Measurements from ENCODE around the gene CNNM2. TPM values are rescaled to one million over a fixed set of nuclear protein-coding genes. Genes with fewer than 3 reads are reported as not detected.
"Not testable (repeated sequence)": the region's sequence is repeated elsewhere in the genome, so short reads cannot be mapped to it uniquely, and the experiment has no call there.

Gene CNNM2
- polyA plus RNA-seq, 2 donors, result 0.88 to 1.1 TPM

DNA sequence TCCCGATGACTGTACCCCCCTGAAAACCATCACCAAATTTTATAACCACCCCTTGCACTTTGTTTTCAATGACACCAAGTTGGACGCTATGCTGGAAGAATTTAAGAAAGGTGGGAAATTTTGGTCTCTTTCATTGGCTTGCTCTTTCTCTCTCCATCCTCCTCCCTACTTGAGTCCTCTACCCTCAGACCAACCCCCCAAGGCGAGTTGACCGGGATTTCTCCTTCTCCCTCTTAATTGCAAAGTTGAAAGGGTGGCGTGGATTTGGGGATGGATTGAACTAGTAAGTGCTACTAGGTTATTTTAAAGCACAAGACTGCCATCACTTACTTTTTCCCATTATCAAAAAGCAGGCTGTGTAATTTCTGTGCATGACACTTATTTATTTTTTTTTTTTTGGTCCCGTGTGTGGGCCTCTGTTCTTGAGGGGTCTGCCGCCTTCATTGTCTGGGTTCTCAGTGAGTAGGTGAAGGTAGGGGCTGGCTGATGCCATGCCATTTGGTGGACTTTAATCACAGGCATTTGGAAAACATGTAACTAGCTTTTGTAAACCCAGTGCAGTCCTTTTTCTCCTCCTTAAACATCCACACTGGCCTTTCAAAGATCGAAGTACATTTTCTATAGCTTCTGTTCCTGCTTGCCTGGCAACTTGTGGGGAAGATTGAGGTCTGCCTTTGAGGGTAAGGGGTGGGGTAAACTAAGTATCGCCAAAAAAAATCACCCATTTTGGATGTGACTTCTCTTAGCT, 2.1 kb downstream of the CNNM2 start:
- H3K9me3 ChIP-seq (ENCODE audit: control insufficient read depth in 2 of 2, insufficient read depth in 1 of 2, low read depth in 1 of 2, low read length in 1 of 2), result no peaks in the 10 kb centered on the region
- H3K27ac ChIP-seq (ENCODE audit: low read depth in 2 of 2, low read length in 1 of 2), result no peak overlapping the region
- H3K36me3 ChIP-seq (ENCODE audit: control insufficient read depth in 2 of 2, insufficient read depth in 2 of 2, low read length in 1 of 2), result no peaks in the 10 kb centered on the region
- H3K4me1 ChIP-seq (ENCODE audit: control insufficient read depth in 2 of 2, insufficient read depth in 2 of 2, low read length in 1 of 2), result peaks cover 8% of the 10 kb centered on the region in 2 donors
- H3K4me3 ChIP-seq (ENCODE audit: low read depth in 1 of 2, low read length in 2 of 2), result peak overlapping the region; percentile 64 to 99
- no peaks in the 10 kb centered on the region for H3K27me3 ChIP-seq (ENCODE audit: control insufficient read depth in 1 of 2, insufficient read depth in 2 of 2, low read length in 2 of 2)
- 49 to 53% methylated on average over 9 of the region's 9 CpGs for WGBS, 2 donors

- H3K4me1 ChIP-seq (ENCODE audit: control insufficient read depth in 2 of 2, insufficient read depth in 2 of 2, low read length in 1 of 2), result peaks cover 8% of the 10 kb centered on the region in 2 donors
Measured at GRCh38 chr10:102923601-102924000, 5.5 kb downstream of the CNNM2 start.

GRCh38 chr10:102926842-102927241, 8.7 kb downstream of the CNNM2 start:
- Histone ChIP-seq H3K4me3 (ENCODE audit: low read depth in 1 of 2, low read length in 2 of 2) (no peak overlapping the region), H3K4me1 (ENCODE audit: control insufficient read depth in 2 of 2, insufficient read depth in 2 of 2, low read length in 1 of 2) (no peaks in the 10 kb centered on the region), H3K9me3 (ENCODE audit: control insufficient read depth in 2 of 2, insufficient read depth in 1 of 2, low read depth in 1 of 2, low read length in 1 of 2) (no peaks in the 10 kb centered on the region), H3K36me3 (ENCODE audit: control insufficient read depth in 2 of 2, insufficient read depth in 2 of 2, low read length in 1 of 2) (no peaks in the 10 kb centered on the region), H3K27me3 (ENCODE audit: control insufficient read depth in 1 of 2, insufficient read depth in 2 of 2, low read length in 2 of 2) (no peaks in the 10 kb centered on the region), H3K27ac (ENCODE audit: low read depth in 2 of 2, low read length in 1 of 2) (no peak overlapping the region)
- WGBS, 2 donors, result 93 to 97% methylated on average over 6 of the region's 6 CpGs

More at GRCh38 chr10:102923601-102924000, 5.5 kb downstream of the CNNM2 start:
- Histone ChIP-seq H3K4me3 (ENCODE audit: low read depth in 1 of 2, low read length in 2 of 2) (no peak overlapping the region), H3K27ac (ENCODE audit: low read depth in 2 of 2, low read length in 1 of 2) (no peak overlapping the region), H3K36me3 (ENCODE audit: control insufficient read depth in 2 of 2, insufficient read depth in 2 of 2, low read length in 1 of 2) (no peaks in the 10 kb centered on the region), H3K27me3 (ENCODE audit: control insufficient read depth in 1 of 2, insufficient read depth in 2 of 2, low read length in 2 of 2) (no peaks in the 10 kb centered on the region), H3K9me3 (ENCODE audit: control insufficient read depth in 2 of 2, insufficient read depth in 1 of 2, low read depth in 1 of 2, low read length in 1 of 2) (no peaks in the 10 kb centered on the region)

- Histone ChIP-seq H3K4me3 (ENCODE audit: low read depth in 1 of 2, low read length in 2 of 2) (no peak overlapping the region), H3K9me3 (ENCODE audit: control insufficient read depth in 2 of 2, insufficient read depth in 1 of 2, low read depth in 1 of 2, low read length in 1 of 2) (no peaks in the 10 kb centered on the region), H3K27me3 (ENCODE audit: control insufficient read depth in 1 of 2, insufficient read depth in 2 of 2, low read length in 2 of 2) (no peaks in the 10 kb centered on the region), H3K27ac (ENCODE audit: low read depth in 2 of 2, low read length in 1 of 2) (no peak overlapping the region), H3K36me3 (ENCODE audit: control insufficient read depth in 2 of 2, insufficient read depth in 2 of 2, low read length in 1 of 2) (no peaks in the 10 kb centered on the region), H3K4me1 (ENCODE audit: control insufficient read depth in 2 of 2, insufficient read depth in 2 of 2, low read length in 1 of 2) (no peaks in the 10 kb centered on the region)
- WGBS, 2 donors, result 80 to 87% methylated on average over 12 of the region's 12 CpGs
Measured at GRCh38 chr10:102927311-102928010, 9.4 kb downstream of the CNNM2 start.

GRCh38 chr10:102928442-102928841, 10.3 kb downstream of the CNNM2 start:
- H3K27ac ChIP-seq (ENCODE audit: low read depth in 2 of 2, low read length in 1 of 2); H3K4me3 ChIP-seq (ENCODE audit: low read depth in 1 of 2, low read length in 2 of 2); H3K36me3 ChIP-seq (ENCODE audit: control insufficient read depth in 2 of 2, insufficient read depth in 2 of 2, low read length in 1 of 2); H3K4me1 ChIP-seq (ENCODE audit: control insufficient read depth in 2 of 2, insufficient read depth in 2 of 2, low read length in 1 of 2); H3K27me3 ChIP-seq (ENCODE audit: control insufficient read depth in 1 of 2, insufficient read depth in 2 of 2, low read length in 2 of 2); H3K9me3 ChIP-seq (ENCODE audit: control insufficient read depth in 2 of 2, insufficient read depth in 1 of 2, low read depth in 1 of 2, low read length in 1 of 2): not testable (repeated sequence)
- WGBS, 2 donors, result 98% methylated on average over 5 of the region's 5 CpGs

- Histone ChIP-seq H3K27me3 (ENCODE audit: control insufficient read depth in 1 of 2, insufficient read depth in 2 of 2, low read length in 2 of 2) (no peaks in the 10 kb centered on the region), H3K4me1 (ENCODE audit: control insufficient read depth in 2 of 2, insufficient read depth in 2 of 2, low read length in 1 of 2) (no peaks in the 10 kb centered on the region), H3K27ac (ENCODE audit: low read depth in 2 of 2, low read length in 1 of 2) (no peak overlapping the region), H3K4me3 (ENCODE audit: low read depth in 1 of 2, low read length in 2 of 2) (no peak overlapping the region), H3K36me3 (ENCODE audit: control insufficient read depth in 2 of 2, insufficient read depth in 2 of 2, low read length in 1 of 2) (no peaks in the 10 kb centered on the region), H3K9me3 (ENCODE audit: control insufficient read depth in 2 of 2, insufficient read depth in 1 of 2, low read depth in 1 of 2, low read length in 1 of 2) (no peaks in the 10 kb centered on the region)
- WGBS, 2 donors, result 94% methylated on average over 2 of the region's 2 CpGs
Measured at GRCh38 chr10:102930720-102931119, 12.6 kb downstream of the CNNM2 start.

DNA sequence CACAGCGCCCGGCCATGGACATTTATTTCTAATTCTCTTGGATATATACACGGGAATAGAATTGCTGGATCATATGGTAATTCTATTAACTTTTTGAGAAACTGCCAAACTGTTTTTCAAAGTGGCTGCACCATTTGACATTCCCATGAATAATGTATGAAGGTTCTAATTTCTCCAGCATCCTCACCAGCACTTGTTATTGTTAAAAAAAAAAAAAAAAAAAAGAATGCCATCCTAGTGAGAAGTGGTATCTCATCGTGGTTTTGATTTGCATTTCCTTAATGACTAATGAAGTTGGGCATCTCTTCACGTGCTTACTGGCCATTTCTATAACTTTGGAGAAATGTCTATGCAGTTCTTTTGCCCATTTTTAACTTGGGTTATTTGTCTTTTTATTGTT, 13.5 kb downstream of the CNNM2 start:
- H3K27ac ChIP-seq (ENCODE audit: low read depth in 2 of 2, low read length in 1 of 2), result no peak overlapping the region
- no peaks in the 10 kb centered on the region for H3K36me3 ChIP-seq (ENCODE audit: control insufficient read depth in 2 of 2, insufficient read depth in 2 of 2, low read length in 1 of 2)
- no peaks in the 10 kb centered on the region for H3K27me3 ChIP-seq (ENCODE audit: control insufficient read depth in 1 of 2, insufficient read depth in 2 of 2, low read length in 2 of 2)
- 87 to 89% methylated on average over 5 of the region's 5 CpGs for WGBS, 2 donors
- no peaks in the 10 kb centered on the region for H3K9me3 ChIP-seq (ENCODE audit: control insufficient read depth in 2 of 2, insufficient read depth in 1 of 2, low read depth in 1 of 2, low read length in 1 of 2)
- no peak overlapping the region for H3K4me3 ChIP-seq (ENCODE audit: low read depth in 1 of 2, low read length in 2 of 2)
- no peaks in the 10 kb centered on the region for H3K4me1 ChIP-seq (ENCODE audit: control insufficient read depth in 2 of 2, insufficient read depth in 2 of 2, low read length in 1 of 2)

- H3K4me3 ChIP-seq (ENCODE audit: low read depth in 1 of 2, low read length in 2 of 2), result no peak overlapping the region
- no peak overlapping the region for H3K27ac ChIP-seq (ENCODE audit: low read depth in 2 of 2, low read length in 1 of 2)
- no peaks in the 10 kb centered on the region for H3K36me3 ChIP-seq (ENCODE audit: control insufficient read depth in 2 of 2, insufficient read depth in 2 of 2, low read length in 1 of 2)
- H3K27me3 ChIP-seq (ENCODE audit: control insufficient read depth in 1 of 2, insufficient read depth in 2 of 2, low read length in 2 of 2), result no peaks in the 10 kb centered on the region
- 91 to 94% methylated on average over 4 of the region's 4 CpGs for WGBS, 2 donors
- H3K4me1 ChIP-seq (ENCODE audit: control insufficient read depth in 2 of 2, insufficient read depth in 2 of 2, low read length in 1 of 2), result no peaks in the 10 kb centered on the region
- H3K9me3 ChIP-seq (ENCODE audit: control insufficient read depth in 2 of 2, insufficient read depth in 1 of 2, low read depth in 1 of 2, low read length in 1 of 2), result no peaks in the 10 kb centered on the region
Measured at GRCh38 chr10:102935505-102935904, 17.4 kb downstream of the CNNM2 start.

DNA sequence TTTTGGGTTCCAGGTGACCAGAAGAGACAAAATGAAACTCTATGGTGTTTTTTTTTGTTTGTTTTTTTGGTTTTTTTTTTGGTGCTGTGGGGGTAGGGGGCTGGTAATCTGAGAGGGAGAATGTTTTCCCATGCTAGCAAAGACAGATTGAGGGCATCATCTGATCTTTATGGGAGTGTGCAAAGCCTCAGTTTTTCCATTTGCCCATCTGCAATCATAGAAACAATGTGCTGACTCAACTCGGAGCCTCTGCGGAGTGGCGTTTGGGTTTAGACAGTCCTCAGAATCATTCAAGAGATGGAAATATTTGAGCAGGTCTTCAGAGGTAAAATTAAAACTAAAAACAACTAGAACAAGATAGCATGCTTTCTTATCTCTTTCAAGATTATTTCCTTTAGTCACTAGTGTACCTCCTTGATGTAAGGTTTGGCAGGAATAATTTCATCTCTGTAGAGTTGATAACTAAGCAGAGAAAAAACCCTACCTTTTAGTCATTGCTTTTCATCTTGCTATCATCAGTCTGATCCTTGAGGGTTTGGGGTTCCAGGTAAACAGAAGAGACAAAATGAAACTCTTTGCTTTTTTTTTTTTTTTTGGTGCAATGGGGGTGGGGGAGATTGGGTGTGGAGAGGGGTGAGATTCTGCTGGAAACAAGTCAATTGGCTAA, 18.0 kb downstream of the CNNM2 start:
- Histone ChIP-seq H3K4me3 (ENCODE audit: low read depth in 1 of 2, low read length in 2 of 2) (no peak overlapping the region), H3K36me3 (ENCODE audit: control insufficient read depth in 2 of 2, insufficient read depth in 2 of 2, low read length in 1 of 2) (no peaks in the 10 kb centered on the region), H3K9me3 (ENCODE audit: control insufficient read depth in 2 of 2, insufficient read depth in 1 of 2, low read depth in 1 of 2, low read length in 1 of 2) (no peaks in the 10 kb centered on the region), H3K4me1 (ENCODE audit: control insufficient read depth in 2 of 2, insufficient read depth in 2 of 2, low read length in 1 of 2) (no peaks in the 10 kb centered on the region), H3K27me3 (ENCODE audit: control insufficient read depth in 1 of 2, insufficient read depth in 2 of 2, low read length in 2 of 2) (no peaks in the 10 kb centered on the region), H3K27ac (ENCODE audit: low read depth in 2 of 2, low read length in 1 of 2) (no peak overlapping the region)
- WGBS, 2 donors, result 83 to 94% methylated on average over 3 of the region's 3 CpGs

All from esophagus (tissue), 2 donors.